Mucosa of gallbladder (tissue), 1 donor: ENCODE data around the gene C19orf81. TPM values are rescaled to one million over a fixed set of nuclear protein-coding genes. Genes with fewer than 3 reads are reported as not detected.

Experiments used
- DNase-seq: peaks from one replicate; pipeline ENCODE4 v3.0.0-alpha.2; 2020; ENCODE audit warnings: low spot score
- total RNA-seq: library from RNA; stranded (reverse); gene quantifications from one replicate; pipeline ENCODE4 v1.2.1, GENCODE V29; 2021
- donor health status: DM: no; HTN: no; CAD: no.

The C19orf81 gene
- total RNA-seq, 1 donor from 2014 or later: not detected

GRCh38 chr19:50629194-50629593 lies 20.1 kb upstream of the C19orf81 start:
- DNase-seq: no peak

- DNase-seq: no peak
Measured at GRCh38 chr19:50629801-50630200, 19.4 kb upstream of the C19orf81 start.

GRCh38 chr19:50632151-50632835 lies 17.0 kb upstream of the C19orf81 start:
- DNase-seq: no peak

- DNase-seq: no peak
Measured at GRCh38 chr19:50633359-50633758, 15.9 kb upstream of the C19orf81 start.

GRCh38 chr19:50633973-50634372 lies 15.3 kb upstream of the C19orf81 start:
- no peak for DNase-seq

GRCh38 chr19:50636317-50637085 lies 12.7 kb upstream of the C19orf81 start:
- no peak for DNase-seq

- no peak for DNase-seq
Measured at GRCh38 chr19:50638600-50638999, 10.6 kb upstream of the C19orf81 start.

- DNase-seq: peak; percentile 29
Measured at GRCh38 chr19:50639121-50640112, 9.8 kb upstream of the C19orf81 start, which contains the start of gene SYT3. TSS of gene SYT3 (minus strand) at chr19:50639881. CDS start at chr19:50637411, 2,470 bp downstream.

- no peak for DNase-seq
Measured at GRCh38 chr19:50640368-50640767, 8.9 kb upstream of the C19orf81 start.

- DNase-seq: no peak
Measured at GRCh38 chr19:50644315-50644915, 4.8 kb upstream of the C19orf81 start.

GRCh38 chr19:50645107-50645506 lies 4.1 kb upstream of the C19orf81 start:
- DNase-seq: no peak

GRCh38 chr19:50646074-50646807 lies 3.0 kb upstream of the C19orf81 start:
- DNase-seq: no peak

- no peak for DNase-seq
Measured at GRCh38 chr19:50647879-50648615, 1.2 kb upstream of the C19orf81 start.

- DNase-seq: no peak
Measured at GRCh38 chr19:50648659-50649058, 586 bp upstream of the C19orf81 start.

- no peak for DNase-seq
Measured at GRCh38 chr19:50651174-50651573, 1.9 kb downstream of the C19orf81 start.

- no peak for DNase-seq
Measured at GRCh38 chr19:50652722-50653121, 3.5 kb downstream of the C19orf81 start.

- no peak for DNase-seq
Measured at GRCh38 chr19:50654882-50655281, 5.6 kb downstream of the C19orf81 start.

GRCh38 chr19:50657222-50657669 lies 8.0 kb downstream of the C19orf81 start:
- no peak for DNase-seq

GRCh38 chr19:50657712-50658440 lies 8.6 kb downstream of the C19orf81 start:
- DNase-seq: peak; percentile 76
